ENCODE measurements around the gene ABCA10.

DNA sequence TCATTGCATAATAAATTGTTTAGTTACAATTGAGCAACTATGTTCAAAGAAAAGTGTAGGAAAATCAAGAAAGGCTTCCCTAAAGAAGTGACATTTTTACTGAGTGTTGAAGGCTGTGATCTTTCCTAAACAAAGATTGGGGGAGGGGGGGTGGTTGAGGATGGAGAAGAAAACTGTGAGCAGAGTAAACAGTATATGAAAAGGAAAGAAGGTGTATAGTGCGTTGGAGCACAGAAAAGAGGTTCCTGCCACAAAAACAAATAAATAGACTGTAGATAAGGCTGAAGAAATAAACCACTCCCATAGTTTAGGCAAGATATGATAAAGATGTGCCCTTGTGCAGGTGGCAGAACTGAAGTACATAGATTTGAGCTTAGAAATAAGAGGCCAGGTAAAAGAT is 8.5 kb downstream of the ABCA10 start:
- TF ChIP-seq, protein P1, sequence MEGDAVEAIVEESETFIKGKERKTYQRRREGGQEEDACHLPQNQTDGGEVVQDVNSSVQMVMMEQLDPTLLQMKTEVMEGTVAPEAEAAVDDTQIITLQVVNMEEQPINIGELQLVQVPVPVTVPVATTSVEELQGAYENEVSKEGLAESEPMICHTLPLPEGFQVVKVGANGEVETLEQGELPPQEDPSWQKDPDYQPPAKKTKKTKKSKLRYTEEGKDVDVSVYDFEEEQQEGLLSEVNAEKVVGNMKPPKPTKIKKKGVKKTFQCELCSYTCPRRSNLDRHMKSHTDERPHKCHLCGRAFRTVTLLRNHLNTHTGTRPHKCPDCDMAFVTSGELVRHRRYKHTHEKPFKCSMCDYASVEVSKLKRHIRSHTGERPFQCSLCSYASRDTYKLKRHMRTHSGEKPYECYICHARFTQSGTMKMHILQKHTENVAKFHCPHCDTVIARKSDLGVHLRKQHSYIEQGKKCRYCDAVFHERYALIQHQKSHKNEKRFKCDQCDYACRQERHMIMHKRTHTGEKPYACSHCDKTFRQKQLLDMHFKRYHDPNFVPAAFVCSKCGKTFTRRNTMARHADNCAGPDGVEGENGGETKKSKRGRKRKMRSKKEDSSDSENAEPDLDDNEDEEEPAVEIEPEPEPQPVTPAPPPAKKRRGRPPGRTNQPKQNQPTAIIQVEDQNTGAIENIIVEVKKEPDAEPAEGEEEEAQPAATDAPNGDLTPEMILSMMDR (IDR thresholded peaks at IDR 0.05) = no peak
- TF ChIP-seq POLR2A (IDR thresholded peaks at IDR 0.05) (no peak), POLR2AphosphoS5 (IDR thresholded peaks at IDR 0.05) (no peak)
